Sigmoid colon (tissue), 7 donors: ENCODE results near the gene CRLF1. TPM values are rescaled to one million over a fixed set of nuclear protein-coding genes. Genes with fewer than 3 reads are reported as not detected.

Source experiments
- DNase-seq: peaks from one replicate; pipeline ENCODE4 v3.0.0-alpha.2; 2019
- H3K27ac ChIP-seq, 4 donors: fragments of 200-600 bp; sonication (generic); one replicate each; pipeline ENCODE4 v1.5.1; 2016 to 2019; ENCODE audit warnings: mild to moderate bottlenecking in 1 of 4
- H3K27me3 ChIP-seq, 3 donors: fragments of 200-600 bp; sonication (generic); one replicate each; pipeline ENCODE4 v1.5.1; 2019; ENCODE audit warnings: mild to moderate bottlenecking in 1 of 3
- H3K36me3 ChIP-seq, 4 donors: fragments of 200-600 bp; sonication (generic); one replicate each; pipeline ENCODE4 v1.5.1; 2016 to 2019
- H3K4me1 ChIP-seq, 4 donors: fragments of 200-600 bp; sonication (generic); one replicate each; pipeline ENCODE4 v1.5.1; 2017 to 2019
- H3K4me3 ChIP-seq, 4 donors: fragments of 200-600 bp; sonication (generic); one replicate each; pipeline ENCODE4 v1.5.1; 2017 to 2019; ENCODE audit warnings: mild to moderate bottlenecking in 2 of 4, moderate library complexity in 1 of 4
- H3K9me3 ChIP-seq, 4 donors: fragments of 200-600 bp in 3 of 4; sonication (generic) in 3 of 4; one replicate each; pipeline versions ENCODE4 v1.5.1 to v1.6.1; 2013 to 2019
- EP300 ChIP-seq, 4 donors: sonication (generic); formaldehyde crosslinking; IDR thresholded peaks; one replicate each; pipeline ENCODE4 v1.6.1; 2017; ENCODE audit warnings: antibody characterized with exemption in 4 of 4
- POLR2A ChIP-seq, 2 donors: fragments of 450-650 bp; IDR thresholded peaks; one replicate each; pipeline ENCODE4 v1.6.1; 2016; ENCODE audit warnings: antibody characterized with exemption in 2 of 2, mild to moderate bottlenecking in 2 of 2, moderate library complexity in 2 of 2
- POLR2AphosphoS5 ChIP-seq, 4 donors: sonication (generic); formaldehyde crosslinking; IDR thresholded peaks; one replicate each; pipeline ENCODE4 v1.6.1; 2017; ENCODE audit warnings: antibody characterized with exemption in 4 of 4
- WGBS, 2 donors: extraction: QIAGEN DNeasy Blood & Tissue Kit; methylation state at CpG; one replicate each; pipeline ENCODE4 v1.1.7; 2013; 5-methylcytosine and 5-hydroxymethylcytosine counted together
- intact Hi-C: fragments of 100-400 bp; cut with DNase I; formaldehyde crosslinking; loops from one replicate; pipeline ENCODE4 v1.15.1; 2023
- polyA plus RNA-seq, 3 donors: library from polyadenylated mRNA; stranded (reverse); fragments of 200-250 nt; gene quantifications; one replicate each; pipeline ENCODE4 v1.2.3, GENCODE V29; 2013
- total RNA-seq, 4 donors: library from RNA; depleted of rRNA; stranded (reverse); fragments of >200 nt; gene quantifications; one replicate each; pipeline ENCODE4 v1.1.0, GENCODE V29; 2016
- TF ChIP-seq, protein P1 (sequence below), 4 experiments: fragments of 450-650 bp in 3 of 4; fragments of 200-600 bp in 1 of 4; IDR thresholded peaks; one replicate each; pipeline ENCODE4 v1.5.1; 2016 to 2019; ENCODE audit warnings: antibody characterized with exemption in 4 of 4, mild to moderate bottlenecking in 3 of 4, moderate library complexity in 2 of 4
- donor health status: healthy with polysubstance abuse.
- donor health status: Bipolar disorder and iron deficiency.
- donor health status: healthy.

CRLF1 gene, protein sequence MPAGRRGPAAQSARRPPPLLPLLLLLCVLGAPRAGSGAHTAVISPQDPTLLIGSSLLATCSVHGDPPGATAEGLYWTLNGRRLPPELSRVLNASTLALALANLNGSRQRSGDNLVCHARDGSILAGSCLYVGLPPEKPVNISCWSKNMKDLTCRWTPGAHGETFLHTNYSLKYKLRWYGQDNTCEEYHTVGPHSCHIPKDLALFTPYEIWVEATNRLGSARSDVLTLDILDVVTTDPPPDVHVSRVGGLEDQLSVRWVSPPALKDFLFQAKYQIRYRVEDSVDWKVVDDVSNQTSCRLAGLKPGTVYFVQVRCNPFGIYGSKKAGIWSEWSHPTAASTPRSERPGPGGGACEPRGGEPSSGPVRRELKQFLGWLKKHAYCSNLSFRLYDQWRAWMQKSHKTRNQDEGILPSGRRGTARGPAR
- total RNA-seq (10 to 100 TPM in 2 of 4 donors, 1 to 10 TPM in 1, under 1 TPM in 1; 0.82 to 28.8 (median 17.0) TPM), polyA plus RNA-seq (1 to 10 TPM in 1 of 3 donors, under 1 TPM in 1, not detected in 1; 0.60 to 6.8 TPM)

DNA sequence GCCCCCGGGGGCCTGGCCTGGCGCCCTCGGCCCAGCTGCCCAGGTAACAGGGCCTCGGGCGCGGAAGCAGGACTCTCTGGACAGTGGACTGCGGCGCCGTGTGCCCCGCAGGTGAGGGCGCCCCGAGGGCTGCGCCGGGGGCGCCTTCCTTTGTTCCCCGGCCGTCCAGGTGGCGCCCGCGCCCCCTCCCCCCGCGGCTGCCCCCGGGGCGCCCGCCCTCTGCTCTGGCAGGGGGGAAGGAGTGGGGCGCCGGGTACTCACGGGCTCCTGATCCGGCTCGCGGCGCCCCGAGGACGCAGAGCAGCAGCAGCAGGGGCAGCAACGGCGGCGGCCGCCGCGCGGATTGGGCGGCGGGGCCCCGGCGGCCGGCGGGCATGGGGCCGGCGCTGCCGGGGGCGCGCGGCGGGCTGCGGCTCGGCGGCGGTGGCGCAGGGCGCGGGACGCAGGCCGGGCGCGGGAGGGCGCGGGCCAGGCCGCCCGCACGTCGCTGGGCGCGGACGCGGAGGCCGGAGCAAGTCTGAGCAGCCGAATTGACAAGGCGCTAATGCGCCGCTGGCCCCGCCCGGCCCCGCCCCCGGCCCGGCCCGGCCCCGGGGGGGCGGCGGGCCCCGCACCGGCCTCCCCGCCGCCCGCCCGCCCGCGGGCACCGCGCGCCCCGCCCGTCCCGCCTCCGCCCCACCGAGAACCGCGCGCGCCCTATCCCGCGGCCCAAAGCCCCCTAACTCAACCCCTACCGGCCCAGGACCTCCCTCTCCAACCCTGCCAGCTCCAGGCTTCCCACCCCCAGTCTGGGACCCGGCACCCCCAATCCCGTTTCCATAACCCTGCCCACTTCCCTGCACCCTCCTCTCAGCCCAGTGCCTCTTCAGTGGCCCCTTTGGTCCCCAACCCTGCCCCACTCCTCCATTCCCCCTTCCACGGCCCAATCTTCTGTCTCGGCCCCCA is at the start of gene CRLF1:
CRLF1 (minus strand) TSS at position 519 of the 945 bp plus-strand sequence; CDS start at position 376, 143 bp downstream.
- Histone ChIP-seq H3K9me3 (no peaks in the 10 kb centered on the region), H3K4me3 (peak within 1 kb of the TSS in 3 of 4 donors; percentile 7 to 34 (median 21)), H3K27ac (no peak within 1 kb of the TSS), H3K27me3 (peaks cover 68 to 96% (median 83%) of the 10 kb centered on the region in 3 donors), H3K4me1 (peaks cover 0 to 45% (median 37%) of the 10 kb centered on the region in 4 donors), H3K36me3 (no peaks in the 10 kb centered on the region)
- DNase-seq: no peak
- WGBS, 2 donors: 1% methylated on average over 116 of the region's 116 CpGs
- intact Hi-C loops: no loop called here
- TF ChIP-seq EP300 (IDR thresholded peaks at IDR 0.05) (no peak), POLR2AphosphoS5 (IDR thresholded peaks at IDR 0.05) (no peak), POLR2A (IDR thresholded peaks at IDR 0.05) (no peak)
- TF ChIP-seq, protein P1, sequence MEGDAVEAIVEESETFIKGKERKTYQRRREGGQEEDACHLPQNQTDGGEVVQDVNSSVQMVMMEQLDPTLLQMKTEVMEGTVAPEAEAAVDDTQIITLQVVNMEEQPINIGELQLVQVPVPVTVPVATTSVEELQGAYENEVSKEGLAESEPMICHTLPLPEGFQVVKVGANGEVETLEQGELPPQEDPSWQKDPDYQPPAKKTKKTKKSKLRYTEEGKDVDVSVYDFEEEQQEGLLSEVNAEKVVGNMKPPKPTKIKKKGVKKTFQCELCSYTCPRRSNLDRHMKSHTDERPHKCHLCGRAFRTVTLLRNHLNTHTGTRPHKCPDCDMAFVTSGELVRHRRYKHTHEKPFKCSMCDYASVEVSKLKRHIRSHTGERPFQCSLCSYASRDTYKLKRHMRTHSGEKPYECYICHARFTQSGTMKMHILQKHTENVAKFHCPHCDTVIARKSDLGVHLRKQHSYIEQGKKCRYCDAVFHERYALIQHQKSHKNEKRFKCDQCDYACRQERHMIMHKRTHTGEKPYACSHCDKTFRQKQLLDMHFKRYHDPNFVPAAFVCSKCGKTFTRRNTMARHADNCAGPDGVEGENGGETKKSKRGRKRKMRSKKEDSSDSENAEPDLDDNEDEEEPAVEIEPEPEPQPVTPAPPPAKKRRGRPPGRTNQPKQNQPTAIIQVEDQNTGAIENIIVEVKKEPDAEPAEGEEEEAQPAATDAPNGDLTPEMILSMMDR (IDR thresholded peaks at IDR 0.05): no peak

DNA sequence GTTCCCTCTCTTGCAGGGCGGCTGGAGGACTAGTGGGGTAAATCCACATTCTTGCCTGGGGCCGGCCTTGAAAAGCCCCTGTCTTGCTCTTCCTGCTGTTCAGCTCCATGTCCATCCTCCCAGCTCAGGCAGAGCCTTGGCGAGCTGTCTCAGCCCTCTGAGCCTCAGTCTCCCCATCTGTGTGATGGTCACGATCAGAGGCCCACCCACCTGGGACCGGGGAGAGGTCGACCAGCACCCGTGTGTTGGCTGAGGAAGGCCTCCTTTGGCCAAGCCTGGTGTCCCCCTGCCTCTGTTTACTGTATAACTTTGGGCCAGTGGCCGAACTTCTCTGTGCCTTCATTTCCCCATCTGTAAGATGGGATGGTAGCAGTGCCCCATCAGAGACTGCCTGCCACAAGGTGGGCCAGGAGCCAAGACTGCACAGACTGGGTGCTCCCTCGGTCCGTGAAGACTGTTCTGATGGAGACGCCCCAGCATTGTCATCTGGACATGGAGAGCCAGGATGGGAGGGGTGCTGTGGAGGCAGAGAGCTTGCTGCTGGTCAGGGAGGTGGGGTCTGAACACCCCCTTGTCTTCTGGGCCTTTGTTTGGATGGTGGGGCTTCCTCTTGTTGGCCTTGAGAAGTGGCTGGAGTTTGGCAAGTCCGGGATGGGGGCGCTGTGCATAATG is 48.7 kb upstream of the CRLF1 start:
- WGBS, 2 donors: 96 to 97% methylated on average over 13 of the region's 13 CpGs
- intact Hi-C loops: loop anchor here (10.0 kb wide), 1 partner anchor 191 kb away; no protein-coding TSS in a partner anchor
- no peaks in the 10 kb centered on the region for H3K9me3 ChIP-seq
- H3K4me3 ChIP-seq: no peak overlapping the region
- no peaks in the 10 kb centered on the region for H3K27me3 ChIP-seq
- no peak overlapping the region for H3K27ac ChIP-seq
- DNase-seq: no peak
- peaks cover 0 to 51% (median 41%) of the 10 kb centered on the region in 4 donors for H3K4me1 ChIP-seq
- H3K36me3 ChIP-seq: no peaks in the 10 kb centered on the region
- TF ChIP-seq, protein P1 (IDR thresholded peaks at IDR 0.05): no peak

DNA sequence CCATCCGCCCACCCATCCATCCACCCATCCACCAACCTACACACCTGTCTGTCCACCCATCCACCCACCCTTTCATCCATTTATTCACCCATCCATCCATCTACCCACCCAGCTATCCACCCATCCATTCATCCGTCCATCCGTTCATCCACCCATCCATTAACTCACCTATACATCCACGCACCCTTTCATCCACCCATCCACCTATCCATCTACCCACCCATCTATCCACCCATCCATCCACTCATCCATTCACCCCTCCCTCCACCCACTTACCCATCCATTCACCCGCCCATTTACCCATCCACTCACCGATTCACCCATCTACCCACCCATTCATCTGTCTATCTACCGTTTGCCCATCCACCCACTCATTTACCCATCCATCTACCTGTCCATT is 47.9 kb upstream of the CRLF1 start:
- no peak for DNase-seq
- intact Hi-C loops: loop anchor here (10.0 kb wide), 1 partner anchor 190 kb away; no protein-coding TSS in a partner anchor
- H3K36me3 ChIP-seq: no peaks in the 10 kb centered on the region
- H3K27me3 ChIP-seq: no peaks in the 10 kb centered on the region
- WGBS, 2 donors: 95 to 97% methylated on average over 7 of the region's 7 CpGs
- H3K4me3 ChIP-seq: no peak overlapping the region
- TF ChIP-seq POLR2A (IDR thresholded peaks at IDR 0.05) (no peak), POLR2AphosphoS5 (IDR thresholded peaks at IDR 0.05) (no peak), EP300 (IDR thresholded peaks at IDR 0.05) (no peak)
- TF ChIP-seq, protein P1 (IDR thresholded peaks at IDR 0.05): no peak
- H3K27ac ChIP-seq: no peak overlapping the region
- no peaks in the 10 kb centered on the region for H3K9me3 ChIP-seq
- peaks cover 0 to 51% (median 42%) of the 10 kb centered on the region in 4 donors for H3K4me1 ChIP-seq

DNA sequence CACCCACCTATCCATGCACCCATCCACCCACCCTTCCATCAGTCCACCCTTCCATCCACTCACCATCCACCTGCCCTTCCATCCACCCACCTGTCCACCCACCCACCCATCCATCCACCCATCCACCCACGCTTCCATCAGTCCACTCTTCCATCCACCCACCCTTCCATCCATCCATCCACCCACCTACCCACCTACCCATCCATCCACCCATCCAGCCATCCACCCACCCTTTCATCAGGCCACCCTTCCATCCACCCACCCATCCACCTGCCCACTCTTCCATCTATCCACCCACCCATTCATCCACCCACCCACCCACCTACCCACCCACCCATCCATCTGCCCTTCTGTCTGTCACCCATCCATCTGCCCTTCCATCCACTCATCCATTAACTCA is 47.3 kb upstream of the CRLF1 start:
- H3K36me3 ChIP-seq: no peaks in the 10 kb centered on the region
- peaks cover 0 to 52% (median 44%) of the 10 kb centered on the region in 4 donors for H3K4me1 ChIP-seq
- 92 to 96% methylated on average over 1 of the region's 1 CpG for WGBS, 2 donors
- TF ChIP-seq POLR2AphosphoS5 (IDR thresholded peaks at IDR 0.05) (no peak), EP300 (IDR thresholded peaks at IDR 0.05) (no peak), POLR2A (IDR thresholded peaks at IDR 0.05) (no peak)
- TF ChIP-seq, protein P1 (IDR thresholded peaks at IDR 0.05): no peak
- intact Hi-C loops: loop anchor here (10.0 kb wide), 1 partner anchor 189 kb away; no protein-coding TSS in a partner anchor
- no peak for DNase-seq
- no peak overlapping the region for H3K4me3 ChIP-seq
- no peaks in the 10 kb centered on the region for H3K27me3 ChIP-seq
- no peak overlapping the region for H3K27ac ChIP-seq
- H3K9me3 ChIP-seq: no peaks in the 10 kb centered on the region
